ENCODE data around the gene ZFTA. TPM values are rescaled to one million over a fixed set of nuclear protein-coding genes. Genes with fewer than 3 reads are reported as not detected.

ZFTA gene
- polyA plus RNA-seq, 3 donors = 1.2 TPM; not detected in 2

DNA sequence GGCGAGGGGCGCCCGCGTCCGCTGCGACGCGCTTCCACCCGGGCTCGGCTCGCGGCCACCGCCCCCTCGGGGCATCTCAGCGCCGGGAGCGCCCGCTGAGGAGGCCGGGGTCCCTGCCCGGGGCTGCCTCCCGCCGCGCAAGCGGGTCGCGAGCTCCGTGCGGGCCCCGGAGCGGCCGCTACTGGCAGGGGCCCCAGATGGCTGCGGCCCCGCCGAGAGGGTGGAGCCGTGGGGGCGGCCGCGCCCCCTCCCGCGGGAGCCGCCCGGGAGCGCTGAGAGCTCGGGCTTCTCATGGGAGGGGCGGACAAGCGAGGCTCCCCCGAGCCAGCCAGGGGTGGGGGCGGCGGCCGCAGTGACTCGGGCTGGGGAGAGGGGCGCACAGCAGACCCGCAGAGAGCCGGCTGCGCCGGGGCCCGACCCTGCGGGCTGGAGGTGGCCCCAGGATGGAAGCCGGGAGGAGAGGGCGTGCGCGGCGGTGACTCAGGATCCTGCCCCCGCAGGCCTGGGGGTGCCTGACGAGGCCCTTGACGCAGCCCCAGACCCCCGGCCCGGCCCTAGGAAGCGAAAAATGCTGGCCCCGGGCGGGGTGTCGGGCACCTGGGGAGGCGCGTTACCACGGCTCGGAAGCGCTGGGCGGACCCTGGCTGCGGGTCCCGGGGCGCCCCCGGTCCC is 603 bp upstream of the ZFTA start:
- under 1% methylated on average over 82 of the region's 82 CpGs for WGBS (ENCODE audit: insufficient coverage)

DNA sequence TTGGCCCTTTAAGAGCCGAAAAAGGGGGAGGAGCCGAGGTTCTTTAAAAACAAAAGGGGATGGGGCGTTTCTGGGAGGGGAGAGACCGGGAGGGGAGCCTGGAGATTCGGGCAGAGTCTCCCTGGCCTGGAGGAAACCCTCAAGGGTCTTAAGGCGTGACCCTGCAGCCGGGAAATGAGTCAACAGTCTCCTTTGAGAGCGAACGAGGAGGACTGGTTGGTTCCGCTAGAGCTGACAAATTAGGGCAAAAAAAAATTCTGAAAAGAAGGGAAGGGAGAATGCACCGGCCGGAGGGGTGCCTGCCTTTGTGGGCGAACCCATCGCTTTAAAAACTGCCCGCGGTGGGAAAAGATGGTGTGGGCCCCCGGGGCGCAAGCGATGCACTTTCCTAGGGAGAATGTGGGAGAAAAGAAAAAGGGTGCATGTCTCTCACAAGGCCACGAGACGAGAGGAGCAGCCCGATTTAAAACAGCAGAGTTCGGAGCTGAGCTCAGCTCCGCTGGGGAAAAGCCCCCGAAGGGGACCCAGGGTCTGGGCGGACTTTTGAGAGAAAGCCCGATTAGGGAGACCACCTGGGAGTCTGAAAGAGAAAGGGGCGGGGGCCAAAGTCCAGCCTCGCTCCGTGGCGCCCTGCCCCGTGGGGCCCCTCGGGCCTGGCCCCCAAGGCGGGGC is 874 bp downstream of the ZFTA start:
- Histone ChIP-seq H2AFZ (ENCODE audit: insufficient read depth, low read depth, low read length, poor library complexity, severe bottlenecking) (peak overlapping the region; percentile 81), H3K9me3 (replicated peaks in 1 of 2; ENCODE audit: control insufficient read depth in 1 of 2, insufficient read depth in 1 of 2, low read length in 2 of 2) (peaks cover 3 to 5% of the 10 kb centered on the region in 2 donors), H3K9ac (ENCODE audit: insufficient read depth, low read length, poor library complexity, severe bottlenecking) (peak overlapping the region; percentile 64), H4K20me1 (ENCODE audit: insufficient read depth, low read length) (peaks cover 8% of the 10 kb centered on the region), H3K27ac (ENCODE audit: low read depth in 1 of 2, low read length in 2 of 2) (peak overlapping the region in 1 of 2 donors; percentile 40), H3K36me3 (replicated peaks in 1 of 2; ENCODE audit: control insufficient read depth in 1 of 2, insufficient read depth in 2 of 2, low read length in 2 of 2) (no peaks in the 10 kb centered on the region), H3K79me2 (ENCODE audit: insufficient read depth, low read length) (no peaks in the 10 kb centered on the region), H3K4me3 (replicated peaks in 1 of 3; ENCODE audit: low read depth in 2 of 3, low read length in 3 of 3) (peak overlapping the region; percentile 71 to 91 (median 79)), H3K4me2 (replicated peaks; ENCODE audit: extremely low read depth, low read length, poor library complexity, severe bottlenecking) (peak overlapping the region; percentile 86), H3K4me1 (ENCODE audit: control insufficient read depth in 1 of 2, insufficient read depth in 2 of 2, low read length in 2 of 2) (peaks cover 14 to 27% of the 10 kb centered on the region in 2 donors), H3K27me3 (ENCODE audit: control insufficient read depth in 2 of 2, insufficient read depth in 2 of 2, low read length in 2 of 2) (peaks cover 19 to 30% of the 10 kb centered on the region in 2 donors)
- TF ChIP-seq, protein P1, sequence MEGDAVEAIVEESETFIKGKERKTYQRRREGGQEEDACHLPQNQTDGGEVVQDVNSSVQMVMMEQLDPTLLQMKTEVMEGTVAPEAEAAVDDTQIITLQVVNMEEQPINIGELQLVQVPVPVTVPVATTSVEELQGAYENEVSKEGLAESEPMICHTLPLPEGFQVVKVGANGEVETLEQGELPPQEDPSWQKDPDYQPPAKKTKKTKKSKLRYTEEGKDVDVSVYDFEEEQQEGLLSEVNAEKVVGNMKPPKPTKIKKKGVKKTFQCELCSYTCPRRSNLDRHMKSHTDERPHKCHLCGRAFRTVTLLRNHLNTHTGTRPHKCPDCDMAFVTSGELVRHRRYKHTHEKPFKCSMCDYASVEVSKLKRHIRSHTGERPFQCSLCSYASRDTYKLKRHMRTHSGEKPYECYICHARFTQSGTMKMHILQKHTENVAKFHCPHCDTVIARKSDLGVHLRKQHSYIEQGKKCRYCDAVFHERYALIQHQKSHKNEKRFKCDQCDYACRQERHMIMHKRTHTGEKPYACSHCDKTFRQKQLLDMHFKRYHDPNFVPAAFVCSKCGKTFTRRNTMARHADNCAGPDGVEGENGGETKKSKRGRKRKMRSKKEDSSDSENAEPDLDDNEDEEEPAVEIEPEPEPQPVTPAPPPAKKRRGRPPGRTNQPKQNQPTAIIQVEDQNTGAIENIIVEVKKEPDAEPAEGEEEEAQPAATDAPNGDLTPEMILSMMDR (IDR thresholded peaks at IDR 0.05) = no peak
- H3K4me3 Mint-ChIP-seq = peak overlapping the region; percentile 98
- H3K36me3 Mint-ChIP-seq = peaks cover 0 to 4% of the 10 kb centered on the region in 2 donors
- H3K9me3 Mint-ChIP-seq = peaks cover 2 to 11% (median 4%) of the 10 kb centered on the region in 7 donors
- DNase-seq = peak; percentile 45 to 62 (median 61)
- whole genome bisulfite sequencing (ENCODE audit: insufficient coverage) = 1% methylated on average over 34 of the region's 34 CpGs
- H3K4me1 Mint-ChIP-seq = peaks cover 16% of the 10 kb centered on the region
- peak overlapping the region; percentile 37 to 88 (median 76) for H3K27ac Mint-ChIP-seq
- H3K27me3 Mint-ChIP-seq (ENCODE audit: low read depth in 3 of 3) = peaks cover 24 to 43% (median 27%) of the 10 kb centered on the region in 3 donors
- intact Hi-C loops (cut with micrococcal nuclease) = loop anchor here (5.0 to 10.0 kb wide), 3 partner anchors 180 to 380 kb away; no protein-coding TSS in a partner anchor

More for the DNA sequence above, 603 bp upstream of the ZFTA start:
- Histone ChIP-seq H3K4me3 (replicated peaks in 1 of 3; ENCODE audit: low read depth in 2 of 3, low read length in 3 of 3) (peak overlapping the region in 2 of 3 experiments; percentile 40 to 91), H3K27ac (ENCODE audit: low read depth in 1 of 2, low read length in 2 of 2) (no peak overlapping the region), H3K27me3 (ENCODE audit: control insufficient read depth in 2 of 2, insufficient read depth in 2 of 2, low read length in 2 of 2) (peaks cover 19 to 37% of the 10 kb centered on the region in 2 donors), H2AFZ (ENCODE audit: insufficient read depth, low read depth, low read length, poor library complexity, severe bottlenecking) (peak overlapping the region; percentile 56), H3K79me2 (ENCODE audit: insufficient read depth, low read length) (no peaks in the 10 kb centered on the region), H3K9me3 (replicated peaks in 1 of 2; ENCODE audit: control insufficient read depth in 1 of 2, insufficient read depth in 1 of 2, low read length in 2 of 2) (peaks cover 3 to 5% of the 10 kb centered on the region in 2 donors), H3K4me1 (ENCODE audit: control insufficient read depth in 1 of 2, insufficient read depth in 2 of 2, low read length in 2 of 2) (peaks cover 14 to 27% of the 10 kb centered on the region in 2 donors), H3K36me3 (replicated peaks in 1 of 2; ENCODE audit: control insufficient read depth in 1 of 2, insufficient read depth in 2 of 2, low read length in 2 of 2) (no peaks in the 10 kb centered on the region), H3K9ac (ENCODE audit: insufficient read depth, low read length, poor library complexity, severe bottlenecking) (peak overlapping the region; percentile 27), H4K20me1 (ENCODE audit: insufficient read depth, low read length) (peaks cover 8% of the 10 kb centered on the region), H3K4me2 (replicated peaks; ENCODE audit: extremely low read depth, low read length, poor library complexity, severe bottlenecking) (peak overlapping the region; percentile 86)
- H3K27ac Mint-ChIP-seq = no peak overlapping the region
- peaks cover 0 to 4% of the 10 kb centered on the region in 2 donors for H3K36me3 Mint-ChIP-seq
- peak overlapping the region; percentile 52 to 59 for H3K4me3 Mint-ChIP-seq
- peaks cover 16% of the 10 kb centered on the region for H3K4me1 Mint-ChIP-seq
- DNase-seq = no peak
- intact Hi-C loops (cut with micrococcal nuclease) = loop anchor here (5.0 to 10.0 kb wide), 3 partner anchors 178 to 378 kb away; no protein-coding TSS in a partner anchor
- H3K27me3 Mint-ChIP-seq (ENCODE audit: low read depth in 3 of 3) = peaks cover 24 to 51% (median 33%) of the 10 kb centered on the region in 3 donors
- TF ChIP-seq, protein P1 (IDR thresholded peaks at IDR 0.05) = no peak
- peaks cover 0 to 11% (median 4%) of the 10 kb centered on the region in 7 donors for H3K9me3 Mint-ChIP-seq

Data from CD14-positive monocyte (primary cell).